K562 (cell line): ENCODE measurements around the gene CPED1. TPM values are rescaled to one million over a fixed set of nuclear protein-coding genes. Genes with fewer than 3 reads are reported as not detected.
A peak's percentile ranks its signal among the peaks of the same experiment; 100 is the strongest.

Experiments
- BMI1 ChIP-seq: fragments of 150-350 bp; IDR thresholded peaks from 2 replicates; pipeline ENCODE4 v1.6.1; 2014; ENCODE audit warnings: low read length
- DMBX1 ChIP-seq: fragments of 250-450 bp; sonication (Bioruptor Pico); IDR thresholded peaks from 2 replicates; pipeline ENCODE4 v1.8.0; 2022; ENCODE audit warnings: inconsistent platforms, mild to moderate bottlenecking, moderate library complexity, borderline replicate concordance
- ELF4 ChIP-seq: fragments of 450-650 bp; formaldehyde crosslinking; IDR thresholded peaks from 2 replicates; pipeline ENCODE4 v1.4.0; 2022; ENCODE audit warnings: missing genetic modification characterization
- FOXP4 ChIP-seq: sonication (generic); formaldehyde crosslinking; IDR thresholded peaks from 2 replicates; pipeline ENCODE4 v1.8.0; 2022; ENCODE audit warnings: mild to moderate bottlenecking, missing genetic modification reagents, borderline replicate concordance
- HES1 ChIP-seq: fragments of 450-650 bp; IDR thresholded peaks from 2 replicates; pipeline ENCODE4 v1.6.1; 2016; ENCODE audit warnings: low read depth, mild to moderate bottlenecking, moderate library complexity
- ILF3 ChIP-seq: fragments of 450-650 bp; IDR thresholded peaks from 2 replicates; pipeline ENCODE4 v1.6.1; 2018; ENCODE audit warnings: antibody characterized with exemption, mild to moderate bottlenecking, moderate library complexity, borderline replicate concordance
- KDM1A ChIP-seq, 2 experiments: fragments of 450-650 bp; IDR thresholded peaks; 2 replicates each; pipeline ENCODE4 v1.6.1; 2016; ENCODE audit warnings: mild to moderate bottlenecking in 2 of 2
- MCM2 ChIP-seq: fragments of 450-650 bp; IDR thresholded peaks from 2 replicates; pipeline ENCODE4 v1.6.1; 2017; ENCODE audit warnings: low read depth, mild to moderate bottlenecking
- MECOM ChIP-seq: fragments of 250-450 bp; sonication (Bioruptor Pico); IDR thresholded peaks from 2 replicates; pipeline ENCODE4 v1.8.0; 2022; ENCODE audit warnings: inconsistent platforms
- MLLT1 ChIP-seq, 2 experiments: fragments of 450-650 bp; IDR thresholded peaks; 2 replicates each; pipeline ENCODE4 v1.6.1; 2016
- RBM25 ChIP-seq: fragments of 200-400 bp; formaldehyde crosslinking; IDR thresholded peaks from 2 replicates; pipeline ENCODE4 v1.6.1; 2018; ENCODE audit warnings: low read length, low read depth, moderate library complexity; ENCODE audit not compliant: severe bottlenecking
- SMAD1 ChIP-seq: fragments of 150-350 bp; IDR thresholded peaks from 2 replicates; pipeline ENCODE4 v1.6.1; 2014; ENCODE audit warnings: low read length, low read depth; ENCODE audit not compliant: partially characterized antibody
- SUPT5H ChIP-seq: fragments of 450-650 bp; IDR thresholded peaks from 2 replicates; pipeline ENCODE4 v1.6.1; 2016
- TAF7 ChIP-seq: fragments of 450-650 bp; IDR thresholded peaks from 2 replicates; pipeline ENCODE4 v1.6.1; 2016; ENCODE audit warnings: missing genetic modification characterization, missing compliant biosample characterization
- ZBTB2 ChIP-seq: fragments of 450-650 bp; IDR thresholded peaks from 2 replicates; pipeline ENCODE4 v1.6.1; 2016; ENCODE audit warnings: antibody characterized with exemption
- ZFP91 ChIP-seq: sonication (generic); formaldehyde crosslinking; IDR thresholded peaks from 2 replicates; pipeline ENCODE4 v1.8.0; 2022; ENCODE audit warnings: mild to moderate bottlenecking, missing genetic modification reagents
- ZNF384 ChIP-seq: IDR thresholded peaks from 2 replicates; pipeline ENCODE4 v1.6.1; 2012; ENCODE audit warnings: low read depth, low read length, improper control_type of control experiment
- ZNF644 ChIP-seq: fragments of 200-800 bp; sonication (Bioruptor generic); IDR thresholded peaks from 2 replicates; pipeline ENCODE4 v1.6.1; 2016; ENCODE audit warnings: low read depth, missing genetic modification characterization, missing compliant biosample characterization
- ZNF780A ChIP-seq: fragments of 250-450 bp; sonication (Bioruptor Pico); IDR thresholded peaks from 2 replicates; pipeline ENCODE4 v1.5.0; 2021; ENCODE audit warnings: mild to moderate bottlenecking
- polyA plus RNA-seq, 8 experiments: library from polyadenylated mRNA; depleted of rRNA in 4 of 8; stranded (reverse) in 5 of 8; unstranded in 3 of 8; fragments of >200 nt; fragmentation: Nextera tagmentation in 2 of 8; fragmentation: Illumina TruSeq in 1 of 8; extraction: Ambion mirVana in 2 of 8; extraction: Trizol in 1 of 8; gene quantifications; 2 replicates each; pipeline versions ENCODE4 v1.2.1 to v1.2.3, GENCODE V29; 2011 to 2014; ENCODE audit warnings: inconsistent platforms in 1 of 8, missing spikeins in 1 of 8
- total RNA-seq, 7 experiments: library from RNA; depleted of rRNA in 6 of 7; stranded (reverse); fragments of >200 nt in 6 of 7; fragmentation: Illumina TruSeq in 2 of 7; extraction: Trizol in 2 of 7; gene quantifications; 2 replicates each; pipeline versions ENCODE4 v1.2.1 to v1.2.3, GENCODE V29; 2011 to 2021; ENCODE audit warnings: low replicate concordance in 1 of 7
- TF ChIP-seq, protein P1 (sequence below), 2 experiments: fragments of 450-650 bp; conservative IDR thresholded peaks; 2 replicates each; pipeline ENCODE4 v1.6.1; 2017; ENCODE audit warnings: mild to moderate bottlenecking in 2 of 2, moderate library complexity in 2 of 2

The CPED1 gene
- total and polyA plus RNA-seq, 9 of the 15 experiments (the other 6 are each of a cell fraction or from before 2014, with no cell fraction given) = 195 to 393 (median 290) TPM

- TF ChIP-seq ELF4 (peak; percentile 77), SMAD1 (peak; percentile 60), HES1 (peak; percentile 48; the same call in 1 of the 2 replicates), ZNF644 (no peak), BMI1 (no peak), RBM25 (no peak), DMBX1 (0 out of 2 replicates have a peak, but pooled peaks have one; percentile 47), MLLT1 (IDR thresholded peaks at IDR 0.05) (peak; percentile 98 to 99), ZNF780A (CRISPR knock-in tag) (no peak), ZNF384 (no peak), MCM2 (no peak), KDM1A (IDR thresholded peaks at IDR 0.05) (peak in 1 of 2 experiments; percentile 58; a peak in 2 of 4 replicates), MECOM (CRISPR knock-in tag) (no peak), ZBTB2 (no peak), ILF3 (no peak), FOXP4 (CRISPR knock-in tag) (no peak), SUPT5H (peak; percentile 74), ZFP91 (CRISPR knock-in tag) (no peak), TAF7 (tag) (peak; percentile 67)
- TF ChIP-seq, protein P1, sequence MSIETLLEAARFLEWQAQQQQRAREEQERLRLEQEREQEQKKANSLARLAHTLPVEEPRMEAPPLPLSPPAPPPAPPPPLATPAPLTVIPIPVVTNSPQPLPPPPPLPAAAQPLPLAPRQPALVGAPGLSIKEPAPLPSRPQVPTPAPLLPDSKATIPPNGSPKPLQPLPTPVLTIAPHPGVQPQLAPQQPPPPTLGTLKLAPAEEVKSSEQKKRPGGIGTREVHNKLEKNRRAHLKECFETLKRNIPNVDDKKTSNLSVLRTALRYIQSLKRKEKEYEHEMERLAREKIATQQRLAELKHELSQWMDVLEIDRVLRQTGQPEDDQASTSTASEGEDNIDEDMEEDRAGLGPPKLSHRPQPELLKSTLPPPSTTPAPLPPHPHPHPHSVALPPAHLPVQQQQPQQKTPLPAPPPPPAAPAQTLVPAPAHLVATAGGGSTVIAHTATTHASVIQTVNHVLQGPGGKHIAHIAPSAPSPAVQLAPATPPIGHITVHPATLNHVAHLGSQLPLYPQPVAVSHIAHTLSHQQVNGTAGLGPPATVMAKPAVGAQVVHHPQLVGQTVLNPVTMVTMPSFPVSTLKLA (conservative IDR thresholded peaks at IDR 0.05) = peak; percentile 92 to 96
Measured at GRCh38 chr7:120988591-120989256, at the start of gene CPED1 (continued).
